Immature natural killer cell (primary cell): ENCODE measurements around the gene OR52B6. TPM values are rescaled to one million over a fixed set of nuclear protein-coding genes. Genes with fewer than 3 reads are reported as not detected.
A peak's percentile ranks its signal among the peaks of the same experiment; 100 is the strongest.
"Not testable (repeated sequence)": the region's sequence is repeated elsewhere in the genome, so short reads cannot be mapped to it uniquely, and the experiment has no call there.

Experiments used
- DNase-seq, 3 donors: peaks; one replicate each; pipeline ENCODE4 v3.0.0; 2022; ENCODE audit warnings: mixed read lengths in 1 of 3
- H3K27ac Mint-ChIP-seq, 6 donors: one replicate each; pipeline ENCODE4 v1.8.0; 2020; ENCODE audit warnings: mixed read lengths in 6 of 6, mild to moderate bottlenecking in 5 of 6, inconsistent platforms in 4 of 6, moderate library complexity in 3 of 6
- H3K27me3 Mint-ChIP-seq, 3 donors: one replicate each; pipeline ENCODE4 v1.8.0; 2020 to 2021; ENCODE audit warnings: low read depth in 3 of 3, mild to moderate bottlenecking in 3 of 3, mixed read lengths in 3 of 3, moderate library complexity in 3 of 3, inconsistent platforms in 1 of 3
- H3K36me3 Mint-ChIP-seq, 3 donors: one replicate each; pipeline ENCODE4 v1.8.0; 2020; ENCODE audit warnings: mixed read lengths in 3 of 3, inconsistent platforms in 2 of 3, mild to moderate bottlenecking in 2 of 3
- H3K4me1 Mint-ChIP-seq, 2 donors: one replicate each; pipeline ENCODE4 v1.8.0; 2020; ENCODE audit warnings: inconsistent platforms in 2 of 2, mild to moderate bottlenecking in 2 of 2, mixed read lengths in 2 of 2, moderate library complexity in 1 of 2
- H3K4me3 Mint-ChIP-seq, 5 donors: one replicate each; pipeline ENCODE4 v1.8.0; 2020; ENCODE audit warnings: mild to moderate bottlenecking in 5 of 5, mixed read lengths in 5 of 5, inconsistent platforms in 3 of 5, moderate library complexity in 3 of 5
- H3K9me3 Mint-ChIP-seq, 6 donors: one replicate each; pipeline ENCODE4 v1.8.0; 2020; ENCODE audit warnings: mild to moderate bottlenecking in 6 of 6, mixed read lengths in 6 of 6, inconsistent platforms in 4 of 6, moderate library complexity in 3 of 6
- polyA plus RNA-seq, 3 donors: library from polyadenylated mRNA; unstranded; fragments of 300-500 nt; fragmentation: Illumina TruSeq; gene quantifications; one replicate each; pipeline ENCODE4 v1.2.3, GENCODE V29; 2021

Gene OR52B6
- polyA plus RNA-seq, 3 donors from 2014 or later: not detected

DNA sequence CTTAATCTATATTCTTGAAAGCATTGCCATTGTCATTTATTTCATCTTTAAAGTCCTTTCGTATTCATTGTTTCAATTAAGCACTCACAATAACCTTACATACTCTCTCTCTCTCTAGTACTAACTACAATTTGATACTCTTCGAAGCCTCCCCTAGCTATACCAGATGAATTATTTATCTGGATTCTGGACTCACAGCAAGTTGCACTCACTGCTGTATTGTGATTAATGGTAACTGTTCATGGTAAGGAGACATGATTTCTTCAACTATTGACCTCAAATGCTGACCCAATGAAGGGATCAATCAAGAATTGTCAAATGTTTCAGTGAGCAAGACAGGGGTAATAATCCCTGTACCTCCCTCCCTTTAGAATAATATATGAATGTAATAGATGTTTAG, 6.0 kb upstream of the OR52B6 start:
- H3K9me3 Mint-ChIP-seq: no peaks in the 10 kb centered on the region
- no peaks in the 10 kb centered on the region for H3K27me3 Mint-ChIP-seq
- H3K36me3 Mint-ChIP-seq: no peaks in the 10 kb centered on the region
- H3K27ac Mint-ChIP-seq: no peak overlapping the region
- no peak overlapping the region for H3K4me3 Mint-ChIP-seq
- no peak for DNase-seq
- H3K4me1 Mint-ChIP-seq: no peaks in the 10 kb centered on the region

DNA sequence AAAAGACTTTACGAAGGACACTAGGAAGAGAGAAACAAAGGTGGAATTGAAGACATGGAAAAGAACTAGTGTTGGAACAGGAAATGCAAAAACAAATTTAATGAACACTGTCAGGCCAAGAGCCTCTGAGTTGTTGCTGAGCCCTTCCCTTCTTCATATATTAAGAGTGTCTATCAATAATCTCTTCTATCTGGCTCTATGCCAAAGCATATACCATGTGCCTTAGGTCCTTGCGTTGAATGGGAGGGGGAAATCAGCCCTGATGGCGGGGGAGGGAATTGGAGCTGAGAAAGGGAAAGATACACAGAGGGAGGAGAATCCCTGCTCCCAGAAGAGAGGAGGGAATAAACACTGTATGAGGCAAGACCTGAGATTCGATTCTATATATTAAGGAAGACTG, 5.5 kb upstream of the OR52B6 start:
- Mint-ChIP-seq H3K27ac (no peak overlapping the region), H3K27me3 (peaks cover 0 to 2% (median 0%) of the 10 kb centered on the region in 3 donors), H3K36me3 (no peaks in the 10 kb centered on the region), H3K9me3 (no peaks in the 10 kb centered on the region), H3K4me3 (no peak overlapping the region), H3K4me1 (no peaks in the 10 kb centered on the region)
- no peak for DNase-seq

DNA sequence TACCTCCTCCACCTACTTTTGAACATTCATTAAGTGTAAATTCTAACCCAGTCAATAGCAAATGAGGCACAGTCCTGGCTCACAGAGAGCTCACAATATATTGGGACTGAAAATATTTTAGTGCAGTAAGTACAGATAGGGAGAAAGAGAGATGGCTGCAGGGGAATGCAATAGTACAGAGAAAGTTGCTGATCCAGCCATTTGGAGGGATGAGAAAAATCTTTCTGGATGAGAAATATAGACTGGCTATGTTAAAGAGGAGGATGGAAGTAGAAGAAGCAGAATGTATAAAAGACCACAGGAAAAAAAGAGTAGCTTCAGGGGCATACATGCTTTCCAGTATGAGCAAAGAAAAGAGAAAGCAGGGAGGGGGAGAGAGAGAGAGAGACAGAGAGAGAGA, 3.6 kb upstream of the OR52B6 start:
- Mint-ChIP-seq H3K4me3 (no peak overlapping the region), H3K4me1 (no peaks in the 10 kb centered on the region), H3K27ac (no peak overlapping the region), H3K36me3 (no peaks in the 10 kb centered on the region), H3K27me3 (peaks cover 0 to 7% (median 0%) of the 10 kb centered on the region in 3 donors), H3K9me3 (no peaks in the 10 kb centered on the region)
- DNase-seq: no peak

DNA sequence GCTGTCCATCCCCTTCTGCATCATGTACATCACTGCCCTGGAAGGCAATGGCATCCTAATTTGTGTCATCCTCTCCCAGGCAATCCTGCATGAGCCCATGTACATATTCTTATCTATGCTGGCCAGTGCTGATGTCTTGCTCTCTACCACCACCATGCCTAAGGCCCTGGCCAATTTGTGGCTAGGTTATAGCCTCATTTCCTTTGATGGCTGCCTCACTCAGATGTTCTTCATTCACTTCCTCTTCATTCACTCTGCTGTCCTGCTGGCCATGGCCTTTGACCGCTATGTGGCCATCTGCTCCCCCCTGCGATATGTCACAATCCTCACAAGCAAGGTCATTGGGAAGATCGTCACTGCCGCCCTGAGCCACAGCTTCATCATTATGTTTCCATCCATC, 337 bp downstream of the OR52B6 start:
- Mint-ChIP-seq H3K27ac (no peak overlapping the region), H3K36me3 (peaks cover 0 to 4% (median 0%) of the 10 kb centered on the region in 3 donors), H3K27me3 (peaks cover 0 to 7% (median 0%) of the 10 kb centered on the region in 3 donors), H3K9me3 (peaks cover 0 to 2% (median 0%) of the 10 kb centered on the region in 6 donors), H3K4me1 (no peaks in the 10 kb centered on the region), H3K4me3 (no peak overlapping the region)
- DNase-seq: no peak

DNA sequence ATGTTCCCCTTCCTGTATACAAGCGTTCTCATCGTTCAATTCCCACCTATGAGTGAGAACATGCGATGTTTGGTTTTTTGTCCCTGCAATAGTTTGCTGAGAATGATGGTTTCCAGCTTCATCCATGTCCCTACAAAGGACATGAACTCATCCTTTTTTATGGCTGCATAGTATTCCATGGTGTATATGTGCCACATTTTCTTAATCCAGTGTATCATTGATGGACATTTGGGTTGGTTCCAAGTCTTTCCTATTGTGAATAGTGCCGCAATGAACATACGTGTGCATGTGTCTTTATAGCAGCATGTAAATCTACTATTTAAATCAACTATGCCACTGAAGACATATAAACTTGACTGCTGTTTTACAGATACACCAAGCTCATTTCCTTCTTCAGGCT, 3.8 kb downstream of the OR52B6 start:
- not testable (repeated sequence) for H3K27ac Mint-ChIP-seq, H3K36me3 Mint-ChIP-seq, H3K4me3 Mint-ChIP-seq, DNase-seq, H3K4me1 Mint-ChIP-seq, H3K27me3 Mint-ChIP-seq, H3K9me3 Mint-ChIP-seq

DNA sequence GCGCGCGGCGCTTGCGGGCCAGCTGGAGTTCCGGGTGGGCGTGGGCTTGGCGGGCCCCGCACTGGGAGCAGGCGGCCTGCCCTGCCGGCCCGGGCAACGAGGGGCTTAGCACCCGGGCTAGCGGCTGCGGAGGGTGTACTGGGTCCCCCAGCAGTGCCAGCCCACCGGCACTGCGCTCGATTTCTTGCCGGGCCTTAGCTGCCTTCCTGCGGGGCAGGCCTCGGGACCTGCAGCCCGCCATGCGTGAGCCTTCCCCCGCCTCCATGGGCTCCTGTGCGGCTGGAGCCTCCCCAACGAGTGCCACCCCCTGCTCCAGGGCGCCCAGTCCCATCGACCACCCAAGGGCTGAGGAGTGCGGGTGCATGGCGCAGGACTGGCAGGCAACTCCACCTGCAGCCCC, 9.2 kb downstream of the OR52B6 start:
- not testable (repeated sequence) for H3K4me3 Mint-ChIP-seq, H3K27me3 Mint-ChIP-seq, H3K4me1 Mint-ChIP-seq, H3K27ac Mint-ChIP-seq, H3K36me3 Mint-ChIP-seq, DNase-seq, H3K9me3 Mint-ChIP-seq

DNA sequence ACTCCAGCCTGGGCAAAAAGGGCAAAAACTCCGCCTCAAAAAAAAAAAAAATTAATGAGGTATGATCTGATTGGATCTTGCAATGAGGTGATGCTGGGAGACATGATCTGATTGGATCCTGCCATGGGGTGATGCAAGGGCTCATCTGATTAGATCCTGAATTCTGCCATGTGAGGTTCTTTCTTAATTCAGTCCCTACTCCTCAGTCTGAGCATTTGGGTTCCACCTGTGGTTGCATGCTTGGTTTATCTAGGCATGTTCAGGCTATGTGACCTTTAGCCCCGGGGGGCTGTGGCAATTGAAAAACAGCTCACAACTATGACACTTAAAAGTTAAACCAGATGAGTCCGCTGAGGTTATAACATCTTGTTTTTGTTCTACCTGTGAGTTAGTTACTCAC, 10.9 kb downstream of the OR52B6 start:
- peaks cover 2 to 5% (median 4%) of the 10 kb centered on the region in 3 donors for H3K27me3 Mint-ChIP-seq
- no peak overlapping the region for H3K4me3 Mint-ChIP-seq
- DNase-seq: no peak
- H3K4me1 Mint-ChIP-seq: peaks cover 2 to 6% of the 10 kb centered on the region in 2 donors
- H3K36me3 Mint-ChIP-seq: no peaks in the 10 kb centered on the region
- H3K9me3 Mint-ChIP-seq: no peaks in the 10 kb centered on the region
- no peak overlapping the region for H3K27ac Mint-ChIP-seq

DNA sequence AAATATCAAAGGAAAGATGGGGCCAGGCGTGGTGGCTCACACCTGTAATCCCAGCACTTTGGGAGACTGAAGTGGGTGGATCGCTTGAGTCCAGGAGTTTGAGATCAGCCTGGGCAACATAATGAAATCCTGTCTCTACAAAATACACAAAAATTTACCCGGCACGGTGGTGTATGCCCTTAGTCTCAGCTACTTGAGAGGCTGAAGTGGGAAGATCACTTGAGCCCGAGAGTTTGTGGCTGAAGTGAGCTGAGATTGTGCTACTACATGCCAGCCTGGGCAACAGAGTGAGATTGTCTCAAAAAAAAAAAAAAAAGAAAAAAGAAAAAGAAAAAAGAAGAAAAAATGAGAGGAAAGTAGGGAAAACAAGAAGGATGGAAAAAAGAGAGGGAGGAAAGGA, 11.9 kb downstream of the OR52B6 start:
- DNase-seq: no peak
- Mint-ChIP-seq H3K27me3 (peaks cover 2 to 10% (median 5%) of the 10 kb centered on the region in 3 donors), H3K9me3 (no peaks in the 10 kb centered on the region), H3K36me3 (no peaks in the 10 kb centered on the region), H3K4me3 (no peak overlapping the region), H3K27ac (no peak overlapping the region), H3K4me1 (peaks cover 6 to 11% of the 10 kb centered on the region in 2 donors)

DNA sequence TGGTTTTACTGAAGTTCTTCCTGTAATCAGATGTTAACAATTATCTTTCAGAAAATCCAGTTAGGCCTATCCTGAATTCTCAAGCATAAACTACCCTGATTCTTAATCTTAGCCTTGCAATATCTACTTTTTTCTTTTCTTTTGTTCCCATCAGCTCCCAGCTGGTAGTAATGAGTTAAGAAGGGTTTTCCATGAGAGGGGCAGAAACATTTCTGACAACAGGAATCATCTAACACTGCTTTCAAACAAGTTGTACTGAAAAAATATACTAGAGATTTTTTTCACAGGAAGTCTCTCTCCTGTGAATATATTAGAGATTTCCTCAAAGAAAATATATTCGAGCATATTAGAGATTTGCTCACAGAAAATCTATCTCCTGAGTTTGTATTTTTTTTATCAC, 12.5 kb downstream of the OR52B6 start:
- Mint-ChIP-seq H3K36me3 (no peaks in the 10 kb centered on the region), H3K27ac (no peak overlapping the region), H3K9me3 (no peaks in the 10 kb centered on the region), H3K4me3 (no peak overlapping the region), H3K27me3 (peaks cover 2 to 10% (median 5%) of the 10 kb centered on the region in 3 donors), H3K4me1 (peaks cover 6 to 11% of the 10 kb centered on the region in 2 donors)
- DNase-seq: no peak

DNA sequence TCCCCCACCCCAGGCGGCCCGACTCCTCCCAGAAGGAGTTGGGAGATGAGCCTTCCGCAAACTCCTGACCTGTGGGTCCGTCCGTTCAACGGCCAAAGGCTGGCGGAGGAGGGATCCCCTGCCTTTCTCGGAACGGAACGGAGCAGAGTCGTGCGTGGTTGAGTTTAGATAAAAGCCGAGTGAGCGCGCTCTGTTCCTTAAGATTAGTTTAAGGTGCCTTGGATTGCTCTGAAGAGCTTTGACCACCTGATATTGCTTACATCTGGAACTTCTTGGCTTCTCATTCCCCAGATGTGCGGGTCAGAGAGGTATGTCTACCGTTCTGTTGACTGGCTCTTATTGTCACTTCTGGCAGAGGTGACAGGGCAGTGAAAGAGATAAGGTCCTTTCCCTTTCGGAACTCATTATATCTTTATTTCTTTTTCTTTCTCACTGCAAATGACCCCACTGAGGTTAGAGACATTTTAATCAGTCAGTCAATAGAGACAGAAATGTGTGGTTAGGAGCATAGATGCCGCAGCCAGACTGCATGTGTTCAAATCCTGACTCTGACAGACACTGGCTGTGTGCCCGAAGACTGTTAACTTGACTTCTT, 16.0 kb downstream of the OR52B6 start, which contains the start of gene TRIM6:
TSS of gene TRIM6 (plus strand) at position 31 of the 595 bp plus-strand sequence. CDS start at position 292, 261 bp downstream.
- Mint-ChIP-seq H3K36me3 (no peaks in the 10 kb centered on the region), H3K27ac (peak within 1 kb of the TSS in 4 of 6 donors; percentile 23 to 78 (median 60)), H3K4me1 (peaks cover 6 to 11% of the 10 kb centered on the region in 2 donors), H3K9me3 (no peaks in the 10 kb centered on the region), H3K4me3 (peak within 1 kb of the TSS; percentile 75 to 95 (median 87)), H3K27me3 (peaks cover 0 to 8% (median 3%) of the 10 kb centered on the region in 3 donors)
- peak in 1 of 3 donors; percentile 8 for DNase-seq

DNA sequence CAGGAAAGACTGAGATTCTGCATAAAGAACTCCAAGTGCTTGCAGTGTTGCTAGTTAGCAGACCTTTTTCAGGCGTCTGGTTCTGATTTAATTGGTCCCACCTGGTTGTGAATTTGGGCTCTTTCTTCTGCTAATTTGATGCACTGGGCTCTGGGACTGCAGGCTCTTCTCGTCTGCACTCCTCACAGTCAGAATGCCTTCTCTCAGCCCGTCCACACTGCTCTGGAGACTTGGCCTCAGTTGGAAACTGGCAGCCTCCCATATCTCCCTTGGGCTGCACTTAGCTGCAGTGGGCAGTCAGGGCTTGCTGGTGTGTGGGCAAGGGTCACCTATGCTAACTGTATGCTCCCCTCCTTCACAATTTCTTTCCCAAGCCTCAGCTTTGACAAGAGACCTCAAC, 17.3 kb downstream of the OR52B6 start:
- no peaks in the 10 kb centered on the region for H3K9me3 Mint-ChIP-seq
- H3K27me3 Mint-ChIP-seq: peaks cover 0 to 8% (median 3%) of the 10 kb centered on the region in 3 donors
- H3K36me3 Mint-ChIP-seq: no peaks in the 10 kb centered on the region
- H3K4me1 Mint-ChIP-seq: peaks cover 6 to 11% of the 10 kb centered on the region in 2 donors
- H3K27ac Mint-ChIP-seq: peak overlapping the region in 1 of 6 donors; percentile 37
- H3K4me3 Mint-ChIP-seq: peak overlapping the region in 1 of 5 donors; percentile 50
- DNase-seq: no peak

DNA sequence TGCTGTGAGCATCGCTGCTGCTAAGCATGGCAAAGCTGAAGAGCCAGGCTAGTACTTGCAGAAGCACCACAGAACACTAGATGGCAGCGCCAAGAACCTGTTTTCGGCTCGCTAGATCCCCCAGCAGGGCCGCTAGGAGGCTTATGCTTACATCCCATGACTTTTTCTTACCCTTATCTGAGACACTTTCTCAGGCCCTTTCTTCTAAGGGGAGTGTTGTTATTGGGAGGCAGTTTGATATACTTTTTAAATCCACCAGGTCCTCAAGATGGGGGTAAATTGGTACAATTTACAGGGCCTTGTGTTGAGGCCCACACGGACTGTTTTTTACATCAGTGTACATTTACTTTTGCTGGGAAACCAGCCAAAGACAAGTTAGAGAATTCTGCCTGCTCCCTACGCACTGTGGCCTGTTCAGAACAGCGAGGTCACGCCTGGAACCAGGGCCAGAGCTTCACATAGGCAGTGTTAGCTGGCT, 19.7 kb downstream of the OR52B6 start:
- Mint-ChIP-seq H3K27me3 (peaks cover 0 to 8% (median 2%) of the 10 kb centered on the region in 3 donors), H3K4me3 (no peak overlapping the region)

DNA sequence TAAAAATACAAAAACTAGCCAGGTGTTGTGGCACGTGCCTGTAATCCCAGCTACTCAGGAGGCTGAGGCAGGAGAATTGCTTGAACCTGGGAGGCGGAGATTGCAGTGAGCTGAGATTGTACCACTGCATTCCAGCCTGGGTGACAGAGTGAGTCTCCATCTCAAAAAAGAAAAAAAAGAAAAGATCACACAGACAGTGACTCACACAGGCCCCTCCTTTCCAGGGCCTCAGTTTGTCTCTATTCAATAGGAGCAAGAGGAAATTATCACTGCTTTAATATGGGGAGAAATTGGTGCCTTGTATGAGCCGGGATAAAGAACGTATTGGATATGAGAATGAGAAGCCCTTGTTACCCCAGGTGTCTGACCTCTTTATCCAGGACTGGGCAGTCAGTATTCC, 22.1 kb downstream of the OR52B6 start:
- H3K27ac Mint-ChIP-seq, H3K27me3 Mint-ChIP-seq, H3K4me1 Mint-ChIP-seq, DNase-seq, H3K9me3 Mint-ChIP-seq, H3K4me3 Mint-ChIP-seq, H3K36me3 Mint-ChIP-seq: not testable (repeated sequence)

More for the DNA sequence above, 19.7 kb downstream of the OR52B6 start:
- Mint-ChIP-seq H3K36me3 (no peaks in the 10 kb centered on the region), H3K4me1 (peaks cover 6 to 11% of the 10 kb centered on the region in 2 donors), H3K27ac (no peak overlapping the region), H3K9me3 (no peaks in the 10 kb centered on the region)
- peak; percentile 23 to 42 (median 27) for DNase-seq

DNA sequence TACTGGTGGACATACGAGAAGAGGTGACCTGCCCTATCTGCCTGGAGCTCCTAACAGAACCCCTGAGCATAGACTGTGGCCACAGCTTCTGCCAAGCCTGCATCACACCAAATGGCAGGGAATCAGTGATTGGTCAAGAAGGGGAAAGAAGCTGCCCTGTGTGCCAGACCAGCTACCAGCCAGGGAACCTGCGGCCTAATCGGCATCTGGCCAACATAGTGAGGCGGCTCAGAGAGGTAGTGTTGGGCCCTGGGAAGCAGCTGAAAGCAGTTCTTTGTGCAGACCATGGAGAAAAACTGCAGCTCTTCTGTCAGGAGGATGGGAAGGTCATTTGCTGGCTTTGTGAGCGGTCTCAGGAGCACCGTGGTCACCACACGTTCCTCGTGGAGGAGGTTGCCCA, 22.6 kb downstream of the OR52B6 start:
- DNase-seq: no peak
- no peaks in the 10 kb centered on the region for H3K36me3 Mint-ChIP-seq
- no peaks in the 10 kb centered on the region for H3K4me1 Mint-ChIP-seq
- H3K4me3 Mint-ChIP-seq: no peak overlapping the region
- H3K27me3 Mint-ChIP-seq: no peaks in the 10 kb centered on the region
- no peaks in the 10 kb centered on the region for H3K9me3 Mint-ChIP-seq
- H3K27ac Mint-ChIP-seq: no peak overlapping the region

DNA sequence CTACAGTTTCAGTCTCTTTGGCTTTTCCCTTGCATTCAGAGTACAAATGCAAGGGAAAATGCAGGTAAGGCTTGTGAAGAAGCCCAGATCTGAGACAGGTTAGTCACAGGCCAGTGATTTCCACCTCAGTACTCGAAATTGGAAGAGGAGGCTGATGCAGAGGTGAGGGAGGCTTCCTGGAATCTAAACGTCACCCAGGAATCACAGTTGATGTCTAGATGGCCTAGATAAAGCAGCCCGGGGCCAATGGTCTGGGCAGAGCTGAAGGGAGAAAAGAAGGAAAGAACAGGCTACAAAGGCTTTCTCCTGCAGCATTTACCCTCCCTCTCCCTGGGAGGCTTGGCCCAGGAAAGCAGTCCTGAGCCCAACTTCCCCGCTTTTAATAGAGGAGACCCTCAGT, 24.2 kb downstream of the OR52B6 start:
- no peak overlapping the region for H3K27ac Mint-ChIP-seq
- DNase-seq: no peak
- no peaks in the 10 kb centered on the region for H3K36me3 Mint-ChIP-seq
- no peaks in the 10 kb centered on the region for H3K27me3 Mint-ChIP-seq
- no peaks in the 10 kb centered on the region for H3K9me3 Mint-ChIP-seq
- no peak overlapping the region for H3K4me3 Mint-ChIP-seq
- no peaks in the 10 kb centered on the region for H3K4me1 Mint-ChIP-seq
